Sigmoid colon (tissue), 4 donors: ENCODE results near the gene CDK15.

Experiments used
- CTCF ChIP-seq, 4 experiments: fragments of 450-650 bp in 3 of 4; fragments of 200-600 bp in 1 of 4; IDR thresholded peaks; one replicate each; pipeline ENCODE4 v1.5.1; 2016 to 2019; ENCODE audit warnings: antibody characterized with exemption in 4 of 4, mild to moderate bottlenecking in 3 of 4, moderate library complexity in 2 of 4
- EP300 ChIP-seq, 4 donors: sonication (generic); formaldehyde crosslinking; IDR thresholded peaks; one replicate each; pipeline ENCODE4 v1.6.1; 2017; ENCODE audit warnings: antibody characterized with exemption in 4 of 4
- POLR2A ChIP-seq, 2 donors: fragments of 450-650 bp; IDR thresholded peaks; one replicate each; pipeline ENCODE4 v1.6.1; 2016; ENCODE audit warnings: antibody characterized with exemption in 2 of 2, mild to moderate bottlenecking in 2 of 2, moderate library complexity in 2 of 2
- POLR2AphosphoS5 ChIP-seq, 4 donors: sonication (generic); formaldehyde crosslinking; IDR thresholded peaks; one replicate each; pipeline ENCODE4 v1.6.1; 2017; ENCODE audit warnings: antibody characterized with exemption in 4 of 4

- TF ChIP-seq CTCF (IDR thresholded peaks at IDR 0.05) (no peak), POLR2A (IDR thresholded peaks at IDR 0.05) (no peak), POLR2AphosphoS5 (IDR thresholded peaks at IDR 0.05) (no peak), EP300 (IDR thresholded peaks at IDR 0.05) (no peak)
Measured at GRCh38 chr2:201936817-201937216, 130.5 kb downstream of the CDK15 start.
